SH-SY5Y (cell line): Measurements from ENCODE around the gene SIGLEC8.

Source experiments
- GATA2 ChIP-seq: IDR thresholded peaks from 2 replicates; pipeline ENCODE4 v1.6.1; 2011; ENCODE audit warnings: mild to moderate bottlenecking, low read depth, low read length
- GATA3 ChIP-seq: IDR thresholded peaks from 2 replicates; pipeline ENCODE4 v1.6.1; 2011; ENCODE audit warnings: low read depth, mild to moderate bottlenecking, low read length, moderate library complexity

GRCh38 chr19:51471527-51471926, 13.3 kb upstream of the SIGLEC8 start:
- TF ChIP-seq GATA3 (no peak), GATA2 (no peak)
